B cell (primary cell): Measurements from ENCODE around the gene FURIN.

Source experiments
- CTCF ChIP-seq: fragments of 200-600 bp; IDR thresholded peaks from one replicate; pipeline ENCODE4 v1.8.0; 2022; ENCODE audit warnings: antibody characterized with exemption, mild to moderate bottlenecking
- EZH2 ChIP-seq: IDR thresholded peaks from 2 replicates; pipeline ENCODE4 v1.6.1; 2012; ENCODE audit warnings: borderline replicate concordance, low read depth, mild to moderate bottlenecking, moderate library complexity, low read length; ENCODE audit not compliant: insufficient read depth, poor library complexity, severe bottlenecking

- no peak for TF ChIP-seq CTCF
- TF ChIP-seq EZH2: no peak
Measured at GRCh38 chr15:90877996-90878395, 9.6 kb downstream of the FURIN start.
